ENCODE results near the gene EFCAB14.
A peak's percentile ranks its signal among the peaks of the same experiment; 100 is the strongest.
"Not testable (repeated sequence)": the region's sequence is repeated elsewhere in the genome, so short reads cannot be mapped to it uniquely, and the experiment has no call there.

EFCAB14 gene

DNA sequence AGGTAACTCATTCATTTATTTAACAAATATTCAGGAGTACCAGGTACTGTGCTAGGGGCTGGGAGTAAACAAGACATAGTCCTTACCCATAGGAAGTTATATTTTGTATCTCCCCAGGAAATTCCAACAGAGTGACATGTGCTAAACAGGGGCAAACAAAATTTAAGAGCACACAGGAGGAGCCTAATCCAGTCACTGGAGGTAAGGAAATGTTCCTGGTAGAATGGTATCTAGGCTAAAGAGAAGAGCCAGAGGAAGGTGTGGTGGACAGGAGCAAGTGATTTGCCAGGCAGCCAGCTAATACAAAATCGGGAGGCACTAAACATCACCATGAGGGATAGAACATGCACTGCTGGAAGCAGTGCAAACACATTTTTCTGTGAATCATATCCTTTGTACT, 36.9 kb downstream of the EFCAB14 start:
- no peak for DNase-seq

DNA sequence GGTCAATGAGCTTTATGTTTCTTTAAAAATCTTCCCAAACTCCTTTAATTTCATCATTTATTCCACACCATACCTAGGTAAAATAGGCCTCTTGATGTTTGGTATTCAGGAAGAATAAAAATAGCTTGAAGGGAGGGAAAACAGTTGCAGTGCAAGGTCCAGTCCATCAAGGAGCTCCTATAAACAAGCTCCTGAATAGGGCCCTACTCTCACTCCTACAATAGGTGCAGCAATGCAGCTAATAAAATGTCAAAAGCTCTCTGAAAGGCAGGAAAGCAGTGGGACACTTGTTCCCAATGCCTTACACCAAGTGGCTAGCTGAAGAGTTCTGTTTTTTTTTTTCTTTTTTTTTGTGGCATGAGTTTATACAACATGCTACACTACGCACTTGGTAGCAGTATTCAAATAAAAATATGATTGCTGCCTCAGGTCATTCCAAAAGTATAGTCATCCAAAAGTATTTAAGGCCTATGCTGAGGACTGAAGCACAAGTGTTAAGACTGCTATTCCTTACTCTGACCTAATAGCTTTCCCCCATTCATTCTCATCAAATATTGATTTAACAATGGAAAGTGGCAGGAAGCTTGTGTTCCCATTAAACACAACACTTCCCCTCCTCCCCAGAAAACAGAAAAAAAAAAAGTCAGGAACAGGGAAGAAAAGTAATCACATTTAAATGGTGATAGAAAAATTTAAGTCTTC, 37.4 kb downstream of the EFCAB14 start:
- DNase-seq: no peak

DNA sequence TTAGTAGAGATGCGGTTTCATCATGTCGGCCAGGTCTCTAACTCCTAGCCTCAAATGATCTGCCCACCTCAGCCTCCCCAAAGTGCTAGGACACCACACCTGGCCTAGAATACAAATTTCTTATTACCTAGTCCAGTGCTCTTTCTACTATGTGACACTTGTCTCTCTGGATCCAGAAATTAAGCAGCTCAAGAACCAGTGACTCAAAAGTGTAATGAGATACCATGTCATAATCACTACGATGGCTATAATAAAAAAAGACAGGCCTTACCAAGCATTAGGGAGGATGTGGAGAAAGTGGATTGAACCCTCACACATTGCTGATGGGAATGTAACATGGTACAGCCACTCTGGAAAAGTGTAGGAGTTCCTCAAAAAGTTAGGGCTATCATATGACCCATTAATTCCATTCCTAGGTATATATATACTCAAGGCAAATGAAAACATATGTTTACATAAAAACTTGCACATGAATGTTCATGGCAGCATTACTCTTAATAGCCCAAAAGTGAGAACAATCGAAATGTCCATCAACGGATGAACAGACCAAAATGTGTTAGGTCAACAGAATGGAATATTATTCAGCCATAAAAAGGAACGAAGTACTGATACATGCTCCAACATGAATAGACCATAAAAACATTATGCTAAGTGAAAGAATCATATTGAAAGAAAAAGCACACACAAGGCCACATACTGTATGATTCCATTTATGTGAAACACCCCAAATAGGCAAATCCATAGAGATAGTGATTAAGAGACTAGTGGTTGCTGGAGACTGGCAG, 38.9 kb downstream of the EFCAB14 start:
- no peak for DNase-seq

DNA sequence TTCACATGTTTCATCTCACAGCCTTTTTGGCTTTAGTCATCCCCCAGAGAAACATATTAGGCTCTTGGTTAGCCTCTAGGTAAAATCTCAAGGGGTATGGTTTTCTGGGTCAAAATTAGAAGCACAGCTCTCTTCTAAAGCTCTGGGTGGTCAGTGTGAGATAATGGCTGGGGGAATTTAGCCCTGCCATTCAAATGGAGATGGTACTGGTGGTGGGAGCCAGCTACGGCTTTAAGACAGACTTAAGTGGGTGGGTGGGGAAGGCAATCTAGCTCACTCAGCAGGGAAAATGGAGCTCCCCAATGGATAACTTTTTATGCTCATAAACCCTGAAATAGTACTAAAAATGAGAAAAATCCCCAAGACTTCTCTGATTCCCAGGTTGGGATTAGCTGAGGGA, 41.6 kb downstream of the EFCAB14 start:
- no peak for DNase-seq

DNA sequence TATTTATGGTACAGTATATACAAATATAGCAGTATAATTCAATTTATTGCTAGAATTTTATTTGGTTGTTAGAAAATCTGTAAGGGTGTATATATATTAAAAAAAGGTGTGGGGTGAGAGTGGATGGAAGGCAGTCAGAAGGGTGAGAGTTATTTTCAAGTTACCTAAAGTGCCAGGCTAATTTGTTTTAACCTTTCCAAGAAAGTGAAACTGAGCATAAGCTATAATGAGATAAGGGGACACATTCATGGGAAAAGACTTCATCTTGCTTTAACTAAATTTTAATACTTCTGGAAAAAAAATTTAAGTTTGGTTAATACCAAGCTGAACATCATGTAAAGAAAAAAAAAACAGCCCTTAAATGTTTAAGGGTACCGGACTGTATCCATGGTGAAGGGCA, 42.4 kb downstream of the EFCAB14 start:
- DNase-seq: no peak

DNA sequence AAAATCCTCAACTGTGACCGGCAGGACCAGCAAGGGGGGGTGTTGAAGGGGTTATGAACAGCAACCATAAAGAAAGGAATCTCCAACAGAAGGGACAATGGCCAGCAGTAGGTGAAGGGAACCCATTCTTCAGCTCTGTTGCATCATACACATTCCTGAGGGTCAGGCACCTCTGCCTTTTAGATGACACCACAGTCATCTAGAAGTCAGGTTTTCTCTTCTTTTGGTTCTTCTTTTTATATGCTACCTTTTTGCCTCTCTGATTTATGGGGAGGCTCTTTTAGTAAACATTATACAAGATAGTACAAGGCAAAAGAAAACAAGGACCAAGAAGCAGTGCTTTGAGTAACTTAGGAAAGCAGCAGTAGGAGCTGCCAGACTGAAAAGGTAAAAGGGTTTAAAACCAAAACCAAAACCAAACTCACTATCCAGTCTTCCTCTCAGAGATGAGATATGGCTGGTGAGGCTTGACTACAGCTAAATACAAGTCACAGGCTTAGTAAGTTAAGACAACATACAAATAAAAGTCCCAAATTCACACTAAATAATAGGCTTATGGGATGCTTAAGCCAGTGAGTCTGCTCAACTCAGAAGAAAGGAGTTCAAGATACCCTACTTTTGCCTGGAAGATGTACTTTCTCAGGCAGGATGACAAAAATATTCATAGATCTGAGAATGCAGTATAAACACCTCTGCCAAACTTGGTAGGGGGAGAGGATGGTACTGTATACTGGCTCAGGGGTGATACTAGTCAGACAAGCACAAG, 43.2 kb downstream of the EFCAB14 start:
- DNase-seq: no peak

DNA sequence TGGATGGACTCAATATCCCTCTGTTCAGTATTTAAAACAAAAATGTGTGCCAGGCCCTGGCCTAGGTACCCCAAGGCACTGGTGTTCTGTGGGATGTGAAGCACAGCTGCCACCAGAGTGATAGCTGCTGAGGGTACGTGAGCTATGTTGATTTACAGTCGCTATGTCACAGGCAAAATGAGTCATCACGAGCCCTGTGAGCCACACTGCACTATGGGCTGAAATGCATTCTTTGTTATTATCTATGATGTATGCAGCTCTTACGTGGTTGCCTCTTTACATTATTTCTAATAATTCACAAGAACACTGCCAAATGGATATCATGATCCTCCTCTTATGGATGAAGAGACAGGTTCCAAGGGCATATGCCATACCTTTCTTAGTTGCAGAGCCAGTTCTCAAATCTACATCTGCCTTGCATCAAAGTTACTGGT, 45.1 kb downstream of the EFCAB14 start:
- DNase-seq: peak; percentile 11 to 20

DNA sequence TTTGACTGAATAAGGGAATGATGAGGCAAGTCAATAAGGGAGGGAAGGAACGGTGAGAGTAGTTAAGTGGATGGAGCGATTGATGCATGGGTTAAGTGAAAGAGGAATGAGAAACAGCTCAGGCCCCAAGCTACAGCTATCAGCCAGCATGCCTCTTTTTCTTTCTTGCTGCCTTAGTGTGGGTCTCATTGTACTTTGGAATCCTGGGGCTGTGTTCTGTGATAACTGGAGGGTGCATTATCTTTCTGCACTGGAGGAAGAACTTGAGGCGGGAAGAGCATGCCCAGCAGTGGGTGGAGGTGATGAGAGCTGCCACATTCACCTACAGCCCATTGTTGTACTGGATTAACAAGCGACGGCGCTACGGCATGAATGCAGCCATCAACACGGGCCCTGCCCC, 46.2 kb downstream of the EFCAB14 start:
- DNase-seq: no peak

DNA sequence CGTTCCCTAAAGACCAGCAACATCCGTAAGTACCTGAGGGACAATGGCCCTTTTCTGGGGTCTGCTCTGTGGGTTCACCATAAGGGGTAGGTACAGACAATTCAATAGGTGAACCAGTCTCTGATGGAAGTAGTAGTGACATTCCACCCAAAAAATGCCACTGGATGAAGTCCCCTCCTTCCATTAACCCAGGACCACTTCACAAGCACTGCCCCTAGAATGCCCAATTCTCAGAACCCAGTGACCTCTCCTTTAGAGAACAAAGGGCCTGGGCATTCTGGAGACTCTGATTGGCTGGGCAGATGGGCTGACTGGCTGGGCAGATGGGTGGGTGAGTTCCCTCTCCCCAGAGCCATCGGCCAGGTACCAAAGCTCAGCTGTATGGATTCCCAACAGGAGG, 47.4 kb downstream of the EFCAB14 start, which contains the start of gene TEX38:
TSS of gene TEX38 (plus strand) at position 301 of the 400 bp plus-strand sequence. CDS start at position 382, 81 bp downstream.
- DNase-seq: no peak

DNA sequence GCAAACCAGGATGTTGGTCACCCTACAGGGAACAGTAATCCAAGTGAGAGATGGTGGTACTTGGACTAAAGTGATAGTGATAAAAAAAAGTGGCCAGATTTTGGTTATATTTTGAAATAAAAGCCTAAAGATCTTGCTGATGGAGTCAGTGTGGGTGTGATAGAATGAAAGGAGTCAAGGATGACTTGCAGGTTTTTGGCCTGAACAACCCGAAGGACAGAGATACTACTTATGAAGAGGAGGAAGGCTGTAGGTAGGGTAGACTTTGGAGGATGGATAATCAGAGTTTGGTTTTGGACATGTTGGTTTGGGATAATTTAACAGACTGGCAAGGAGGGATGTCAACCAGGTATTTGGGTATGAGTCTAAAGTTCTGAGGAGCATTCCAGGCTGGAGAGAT, 48.8 kb downstream of the EFCAB14 start:
- no peak for DNase-seq

DNA sequence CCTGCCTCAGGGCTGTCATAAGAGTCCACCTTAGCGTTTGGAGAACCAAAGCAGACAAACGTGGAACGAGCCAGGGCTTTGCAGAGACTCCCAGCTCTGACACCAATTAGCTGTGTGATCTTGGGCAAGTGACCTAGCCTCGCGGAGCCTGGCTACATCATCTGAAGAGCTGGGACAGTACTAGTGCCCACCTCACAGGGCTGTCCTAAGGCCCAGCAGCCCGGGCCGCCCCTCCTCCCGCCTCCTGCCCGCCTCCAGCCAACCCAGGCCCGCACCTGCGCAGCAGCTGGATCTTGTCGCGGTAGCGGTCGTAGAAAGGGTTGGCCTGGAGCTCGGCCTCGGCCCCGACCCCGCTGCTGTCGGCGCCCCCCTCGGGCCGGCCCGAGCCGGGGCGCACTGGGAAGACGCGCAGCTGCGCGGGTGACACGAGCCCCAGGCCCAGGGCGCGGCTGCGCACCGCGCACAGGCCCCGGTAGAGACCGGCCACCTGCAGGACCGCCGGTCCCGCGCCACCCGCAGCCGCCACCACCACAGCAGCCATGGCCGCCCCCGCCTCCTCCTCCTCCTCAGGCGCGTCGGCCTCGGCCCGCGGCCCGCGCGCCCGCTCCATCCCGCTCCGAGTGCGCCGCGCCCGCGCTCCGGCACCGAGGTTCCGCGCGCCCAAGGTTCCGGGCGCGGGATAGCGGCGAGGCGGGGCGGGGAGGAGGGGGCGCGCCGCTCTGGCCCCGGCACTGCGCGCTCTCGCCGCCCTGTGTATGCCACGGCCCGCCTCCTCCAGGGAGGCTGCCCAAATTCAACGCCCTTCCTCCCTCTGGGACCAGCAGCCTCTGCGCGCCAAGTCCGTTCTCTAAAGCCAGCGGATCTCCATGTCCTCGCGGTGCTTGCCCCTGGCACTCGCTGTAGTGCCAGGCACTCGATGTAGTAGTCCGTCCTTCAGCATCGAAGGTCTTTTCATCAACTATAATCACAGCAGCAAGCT, 50.8 kb downstream of the EFCAB14 start, which contains the start of gene ATPAF1:
TSS of gene ATPAF1 (minus strand) at position 583 of the 979 bp plus-strand sequence. CDS start at position 541, 42 bp downstream.
- peak; percentile 56 to 67 for DNase-seq

DNA sequence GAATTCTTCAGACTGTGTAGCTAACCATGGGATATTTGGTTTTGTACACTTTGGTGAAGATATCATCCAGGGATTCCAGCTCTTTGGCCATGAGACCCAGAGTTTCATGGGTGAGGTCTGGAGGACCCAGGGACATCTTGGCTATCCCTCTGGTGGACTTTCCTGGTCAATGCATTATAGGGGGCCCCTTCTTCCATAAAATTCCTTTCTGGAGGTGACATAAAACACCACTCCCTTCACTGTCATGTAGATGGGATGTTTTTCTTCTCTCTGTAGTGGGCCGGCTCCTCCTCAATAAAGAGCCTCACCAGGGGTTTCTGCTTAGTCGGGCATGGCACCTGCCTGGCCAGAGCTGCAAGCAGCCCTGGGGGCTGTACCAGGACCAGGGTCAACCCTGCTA, 52.9 kb downstream of the EFCAB14 start:
- no peak for DNase-seq

DNA sequence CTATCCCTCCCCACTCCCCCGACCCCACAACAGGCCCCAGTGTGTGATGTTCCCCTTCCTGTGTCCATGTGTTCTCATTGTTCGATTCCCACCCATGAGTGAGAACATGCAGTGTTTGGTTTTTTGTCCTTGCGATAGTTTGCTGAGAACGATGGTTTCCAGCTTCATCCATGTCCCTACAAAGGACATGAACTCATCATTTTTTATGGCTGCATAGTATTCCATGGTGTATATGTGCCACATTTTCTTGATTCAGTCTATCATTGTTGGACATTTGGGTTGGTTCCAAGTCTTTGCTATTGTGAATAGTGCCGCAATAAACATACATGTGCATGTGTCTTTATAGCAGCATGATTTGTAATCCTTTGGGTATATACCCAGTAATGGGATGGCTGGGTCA, 56.0 kb downstream of the EFCAB14 start:
- DNase-seq: not testable (repeated sequence)

DNA sequence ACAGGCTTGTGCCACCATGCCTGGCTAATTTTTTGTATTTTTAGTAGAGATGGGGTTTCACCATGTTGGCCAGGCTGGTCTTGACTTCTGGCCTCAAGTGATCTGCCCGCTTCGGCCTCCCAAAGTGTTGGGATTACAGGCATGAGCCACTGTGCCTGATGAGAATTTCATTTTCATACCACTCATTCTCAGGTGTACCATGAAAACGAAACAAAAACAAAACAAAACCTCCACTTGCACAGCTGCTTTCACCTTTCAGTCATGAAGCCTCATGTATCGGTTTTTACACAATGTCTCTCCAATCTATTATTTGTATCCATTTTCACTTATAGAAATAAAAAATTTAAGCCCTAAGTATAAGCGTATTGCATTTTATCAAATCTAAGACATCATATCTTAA, 58.8 kb downstream of the EFCAB14 start:
- not testable (repeated sequence) for DNase-seq

DNA sequence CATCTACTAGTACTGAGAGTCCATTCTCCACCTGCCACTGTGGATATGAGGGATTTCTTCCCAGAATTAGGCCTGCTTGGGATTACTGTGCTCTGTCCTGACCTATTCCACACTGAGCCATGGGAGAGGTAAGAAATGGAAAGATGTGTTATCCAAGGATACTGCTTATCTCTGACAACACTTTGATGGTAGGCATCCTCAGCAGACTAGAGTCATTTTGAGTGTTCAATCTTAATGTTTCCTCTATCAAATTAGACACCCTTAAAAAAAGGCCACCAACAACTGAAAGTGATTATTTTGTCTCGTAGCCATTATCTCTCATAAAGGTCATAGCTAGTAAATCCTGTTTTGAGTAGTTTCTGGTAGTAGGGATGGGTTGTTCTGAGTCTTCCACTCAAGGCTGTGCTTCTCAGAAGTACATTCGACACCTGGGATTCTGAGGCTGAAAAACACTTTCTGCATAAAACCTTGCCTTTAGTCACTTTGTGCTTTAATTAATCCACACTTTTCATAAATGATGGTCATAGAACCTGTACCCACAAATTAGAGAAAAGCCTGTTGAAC, 59.5 kb downstream of the EFCAB14 start:
- no peak for DNase-seq

DNA sequence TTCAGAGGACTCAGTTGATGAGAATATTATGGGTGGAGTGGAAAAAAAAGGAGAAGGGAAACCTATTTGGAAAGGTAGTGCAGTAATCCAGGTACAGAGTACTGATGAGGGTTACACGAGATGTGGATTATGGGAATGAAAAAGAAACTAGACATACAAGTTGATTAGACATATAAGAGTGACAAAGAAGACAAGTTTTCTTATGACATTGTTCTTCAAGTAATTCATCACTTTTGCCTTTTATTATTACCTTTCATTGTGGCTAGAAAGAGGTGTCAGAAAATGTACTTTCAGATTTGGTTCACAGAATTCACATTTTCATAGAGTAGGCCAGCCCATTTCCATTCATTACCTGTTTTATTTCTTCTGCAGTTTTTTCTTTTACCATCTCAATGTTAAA, 61.1 kb downstream of the EFCAB14 start:
- DNase-seq: no peak

DNA sequence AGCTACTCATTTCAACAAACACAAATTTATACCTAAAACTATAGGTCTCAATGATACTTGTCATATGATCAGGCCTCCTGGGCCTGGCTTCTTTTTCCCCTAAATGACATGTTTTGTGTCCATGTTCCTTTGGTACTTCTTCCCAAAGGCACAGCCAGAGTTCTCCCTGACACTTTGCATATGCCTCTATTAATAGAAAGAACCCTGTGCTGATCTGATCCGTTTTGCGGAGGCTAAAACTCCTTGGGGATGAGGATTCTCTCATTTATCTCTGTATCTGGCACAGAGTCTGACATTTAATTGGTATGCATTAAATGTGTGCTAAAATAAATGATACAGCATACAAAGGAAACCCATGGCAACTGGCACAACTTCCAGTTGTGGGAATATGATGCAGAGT, 62.3 kb downstream of the EFCAB14 start:
- no peak for DNase-seq

DNA sequence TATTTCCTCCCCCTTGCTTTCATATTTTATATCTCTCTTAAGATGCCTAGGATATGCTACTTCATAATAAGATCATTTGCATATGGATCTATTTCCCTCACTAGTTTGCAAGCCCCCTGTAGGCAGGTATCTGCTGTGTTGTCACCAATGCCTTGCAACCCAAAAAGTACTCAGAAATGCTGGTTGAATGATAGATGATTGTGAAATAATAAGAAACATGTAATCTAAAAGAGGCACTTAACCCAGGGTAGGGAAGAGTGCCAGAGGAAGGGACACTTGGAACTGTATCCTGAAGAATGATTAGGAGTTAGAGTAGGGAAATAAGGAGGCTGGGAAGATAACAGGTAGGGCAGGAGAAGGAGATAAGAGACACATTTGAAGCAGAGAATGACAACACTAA, 63.1 kb downstream of the EFCAB14 start:
- no peak for DNase-seq

DNA sequence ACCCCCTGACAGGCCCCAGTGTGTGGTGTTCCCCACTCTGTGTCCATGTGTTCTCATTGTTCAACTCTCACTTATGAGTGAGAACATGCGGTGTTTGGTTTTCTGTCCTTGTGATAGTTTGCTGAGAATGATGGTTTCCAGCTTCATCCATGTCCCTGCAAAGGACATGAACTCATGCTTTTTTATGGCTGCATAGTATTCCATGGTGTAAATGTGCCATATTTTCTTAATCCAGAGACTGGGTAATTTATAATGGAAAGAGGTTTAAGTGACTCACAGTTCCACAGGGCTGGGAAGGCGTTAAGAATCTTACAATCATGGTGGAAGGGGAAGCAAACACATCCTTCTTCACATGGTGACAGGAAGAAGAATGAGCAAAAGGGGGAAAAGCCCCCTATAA, 64.2 kb downstream of the EFCAB14 start:
- not testable (repeated sequence) for DNase-seq

DNA sequence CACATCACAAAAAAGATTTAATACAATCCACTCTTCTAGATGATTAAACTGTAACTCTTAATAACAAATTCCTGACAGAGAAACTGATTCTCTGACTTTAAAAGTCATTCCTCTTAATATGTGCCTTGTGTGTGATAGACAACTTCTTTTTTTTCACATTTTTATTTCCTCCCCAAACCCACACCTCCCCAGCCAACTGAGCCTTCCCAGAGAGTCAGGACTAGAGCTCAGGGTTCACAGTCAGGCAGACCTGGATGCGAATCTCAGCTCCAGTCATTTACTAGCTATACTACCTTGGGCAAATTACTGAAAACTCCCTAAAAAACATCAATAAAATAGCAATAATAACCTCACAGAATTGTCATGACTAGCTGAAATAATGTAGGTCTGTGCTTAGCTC, 64.9 kb downstream of the EFCAB14 start:
- DNase-seq: no peak

DNA sequence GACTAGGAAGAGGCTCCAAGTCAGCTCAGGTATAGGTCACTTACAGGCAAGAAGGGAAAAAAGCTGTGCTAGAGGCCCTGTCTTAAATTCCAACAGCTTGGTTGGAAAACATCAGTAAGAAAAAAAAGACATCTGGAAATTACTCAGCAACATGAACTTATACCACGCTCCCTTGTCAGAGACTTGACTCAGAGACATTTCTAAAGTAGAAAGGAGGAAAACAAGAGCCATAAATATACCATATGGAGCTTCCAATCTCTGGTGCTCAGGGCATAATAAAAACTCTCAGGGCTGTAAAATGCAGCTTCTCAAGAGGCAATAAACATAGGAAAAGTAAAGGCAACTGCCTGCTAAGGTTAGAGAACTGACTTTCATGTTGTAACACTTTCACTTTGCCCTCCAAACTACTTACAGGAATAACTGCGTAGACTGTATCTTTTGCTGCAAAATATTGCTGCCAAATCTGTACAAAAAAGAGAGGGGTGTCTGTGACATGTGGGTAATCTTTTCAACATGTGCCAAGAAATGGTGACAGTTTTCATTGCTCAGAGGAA, 65.4 kb downstream of the EFCAB14 start:
- no peak for DNase-seq

All from activated CD4-positive, alpha-beta T cell treated with anti-CD3 and anti-CD28 coated beads for 4 hours (primary cell).